IPS-15b (cell line): ENCODE data around the gene TCEAL7.

Experiments used
- H3K27me3 ChIP-seq: one replicate; pipeline ENCODE4 v1.6.1; 2013; ENCODE audit warnings: low read length; ENCODE audit not compliant: control insufficient read depth, insufficient read depth
- H3K36me3 ChIP-seq: one replicate; pipeline ENCODE4 v1.6.1; 2013; ENCODE audit warnings: low read length; ENCODE audit not compliant: control insufficient read depth, insufficient read depth
- H3K4me1 ChIP-seq: one replicate; pipeline ENCODE4 v1.6.1; 2013; ENCODE audit warnings: mild to moderate bottlenecking, low read length; ENCODE audit not compliant: control insufficient read depth, insufficient read depth
- H3K4me3 ChIP-seq: one replicate; pipeline ENCODE4 v1.5.1; 2013; ENCODE audit warnings: low read depth, low read length
- H3K9ac ChIP-seq: one replicate; pipeline ENCODE4 v1.6.1; 2013; ENCODE audit warnings: low read depth, mild to moderate bottlenecking, low read length
- H3K9me3 ChIP-seq: one replicate; pipeline ENCODE4 v1.6.1; 2013; ENCODE audit warnings: mild to moderate bottlenecking, low read length; ENCODE audit not compliant: control insufficient read depth, insufficient read depth

TCEAL7 gene

GRCh38 chrX:103372886-103373285, 42.8 kb downstream of the TCEAL7 start:
- H3K9me3 ChIP-seq: no peaks in the 10 kb centered on the region
- no peaks in the 10 kb centered on the region for H3K36me3 ChIP-seq
- H3K9ac ChIP-seq: no peak overlapping the region
- H3K27me3 ChIP-seq: no peaks in the 10 kb centered on the region
- no peak overlapping the region for H3K4me3 ChIP-seq
- H3K4me1 ChIP-seq: no peaks in the 10 kb centered on the region

GRCh38 chrX:103373581-103373980, 43.5 kb downstream of the TCEAL7 start:
- Histone ChIP-seq H3K36me3 (peaks cover 1% of the 10 kb centered on the region), H3K4me1 (no peaks in the 10 kb centered on the region), H3K9ac (no peak overlapping the region), H3K27me3 (no peaks in the 10 kb centered on the region), H3K9me3 (no peaks in the 10 kb centered on the region), H3K4me3 (no peak overlapping the region)

GRCh38 chrX:103376118-103376978, 46.3 kb downstream of the TCEAL7 start, which contains the start of gene BEX3:
Gene BEX3, plus strand, starts transcription at chrX:103376538. Its CDS starts 984 bp downstream, at chrX:103377522.
- no peaks in the 10 kb centered on the region for H3K9me3 ChIP-seq
- H3K4me3 ChIP-seq: peak within 1 kb of the TSS; percentile 80
- H3K4me1 ChIP-seq: peaks cover 3% of the 10 kb centered on the region
- peak within 1 kb of the TSS; percentile 89 for H3K9ac ChIP-seq
- H3K36me3 ChIP-seq: peaks cover 3% of the 10 kb centered on the region
- H3K27me3 ChIP-seq: no peaks in the 10 kb centered on the region

GRCh38 chrX:103376979-103377324, 46.9 kb downstream of the TCEAL7 start:
- Histone ChIP-seq H3K27me3 (no peaks in the 10 kb centered on the region), H3K9ac (peak overlapping the region; percentile 82), H3K4me1 (peaks cover 3% of the 10 kb centered on the region), H3K4me3 (peak overlapping the region; percentile 69), H3K9me3 (no peaks in the 10 kb centered on the region), H3K36me3 (peaks cover 3% of the 10 kb centered on the region)

- Histone ChIP-seq H3K4me3 (no peak overlapping the region), H3K9ac (no peak overlapping the region), H3K9me3 (no peaks in the 10 kb centered on the region), H3K4me1 (peaks cover 3% of the 10 kb centered on the region), H3K36me3 (peaks cover 3% of the 10 kb centered on the region), H3K27me3 (no peaks in the 10 kb centered on the region)
Measured at GRCh38 chrX:103378990-103379389, 49.0 kb downstream of the TCEAL7 start.
